HL-60 (cell line): ENCODE data around the gene TAPBPL.
"Not testable (repeated sequence)": the region's sequence is repeated elsewhere in the genome, so short reads cannot be mapped to it uniquely, and the experiment has no call there.

Experiments
- DNase-seq, 2 experiments: peaks; one replicate each; pipeline ENCODE4 v3.0.0-alpha.2; 2010 to 2020; ENCODE audit warnings: low read depth in 1 of 2, low spot score in 1 of 2
- H3K27ac ChIP-seq: fragments of 250-450 bp; sonication (Bioruptor Pico); replicated peaks from 2 replicates; pipeline ENCODE4 v1.5.1; 2020; ENCODE audit warnings: mild to moderate bottlenecking, moderate library complexity
- H3K27me3 ChIP-seq: fragments of 250-450 bp; sonication (Bioruptor Pico); 2 replicates; pipeline ENCODE4 v1.5.1; 2021; ENCODE audit warnings: mild to moderate bottlenecking, moderate library complexity; ENCODE audit not compliant: insufficient read depth, poor library complexity, severe bottlenecking
- H3K4me3 ChIP-seq: replicated peaks from 2 replicates; pipeline ENCODE4 v1.5.1; 2011; ENCODE audit warnings: mild to moderate bottlenecking, control low read depth, low read length; ENCODE audit not compliant: insufficient read depth
- CTCF ChIP-seq: IDR thresholded peaks from one replicate; pipeline ENCODE4 v1.5.1; 2011; ENCODE audit warnings: low read length, control low read depth, inconsistent platforms; ENCODE audit not compliant: insufficient read depth
- GABPA ChIP-seq: IDR thresholded peaks from 2 replicates; pipeline ENCODE4 v1.6.1; 2012; ENCODE audit warnings: low read depth
- POLR2AphosphoS5 ChIP-seq: IDR thresholded peaks from 2 replicates; pipeline ENCODE4 v1.6.1; 2012; ENCODE audit warnings: low read depth
- REST ChIP-seq: IDR thresholded peaks from 2 replicates; pipeline ENCODE4 v1.6.1; 2012; ENCODE audit warnings: low read depth; ENCODE audit not compliant: insufficient replicate concordance
- SPI1 ChIP-seq: IDR thresholded peaks from 2 replicates; pipeline ENCODE4 v1.6.1; 2012; ENCODE audit warnings: low read depth, mild to moderate bottlenecking, borderline replicate concordance

Gene TAPBPL

DNA sequence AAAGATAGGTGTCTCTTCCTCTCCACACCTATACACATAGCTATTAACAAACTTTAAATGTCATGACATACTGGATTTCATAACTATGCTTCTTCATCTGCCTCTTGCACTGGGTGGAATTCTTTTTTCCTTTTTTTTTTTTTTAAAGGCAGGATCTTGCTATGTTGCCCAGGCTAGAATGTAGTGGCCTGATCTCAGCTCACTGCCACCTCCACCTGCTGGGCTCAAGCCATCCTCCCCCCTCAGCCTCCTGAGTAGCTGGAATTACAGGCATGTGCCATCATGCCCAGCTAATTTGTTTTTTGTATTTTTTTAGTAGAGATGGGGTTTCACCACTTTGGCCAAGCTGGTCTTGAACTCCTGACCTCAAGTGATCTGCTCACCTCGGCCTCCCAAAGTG, 36.4 kb downstream of the TAPBPL start:
- no peak for DNase-seq
- TF ChIP-seq GABPA (no peak), POLR2AphosphoS5 (no peak), REST (no peak), CTCF (no peak), SPI1 (no peak)
- H3K27me3 ChIP-seq: no peaks in the 10 kb centered on the region
- no peak overlapping the region for H3K27ac ChIP-seq
- no peak overlapping the region for H3K4me3 ChIP-seq

DNA sequence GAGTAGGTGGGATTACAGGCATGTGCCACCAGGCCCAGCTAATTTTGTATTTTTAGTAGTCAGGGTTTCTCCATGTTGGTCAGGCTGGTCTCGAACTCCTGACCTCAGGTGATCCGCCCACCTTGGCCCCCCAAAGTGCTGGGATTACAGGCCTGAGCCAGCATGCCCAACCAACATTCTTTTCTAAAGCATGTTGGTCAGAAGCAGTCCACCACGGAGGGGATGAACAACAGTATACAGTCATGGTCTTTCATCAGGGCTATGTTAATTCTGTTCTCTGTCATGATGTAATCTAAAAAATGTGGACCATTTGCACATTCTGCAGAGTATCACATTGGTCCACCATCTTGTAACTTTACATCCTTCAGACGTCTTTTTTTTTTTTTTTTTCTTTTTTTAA, 37.6 kb downstream of the TAPBPL start:
- TF ChIP-seq REST (no peak), CTCF (no peak)
- Histone ChIP-seq H3K27me3 (no peaks in the 10 kb centered on the region), H3K4me3 (no peak overlapping the region), H3K27ac (no peak overlapping the region)
- DNase-seq: no peak

DNA sequence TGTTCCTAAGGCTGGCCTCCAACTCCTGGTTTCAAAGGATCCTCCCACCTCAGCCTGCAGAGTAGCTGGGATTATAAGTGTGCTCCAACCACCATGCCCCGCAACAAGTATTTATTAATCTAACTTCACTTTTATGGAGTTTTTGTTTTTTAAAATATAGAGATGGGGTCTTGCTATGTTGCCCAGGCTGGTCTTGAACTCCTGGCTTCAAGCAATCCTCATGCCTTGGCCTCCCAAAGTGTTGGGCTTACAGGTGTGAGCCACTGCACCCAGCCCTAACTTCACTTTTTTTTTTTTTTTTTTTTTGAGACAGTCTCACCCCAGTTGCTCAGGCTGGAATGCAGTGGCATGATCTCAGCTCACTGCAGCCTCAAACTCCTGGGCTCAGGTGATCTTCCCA, 38.8 kb downstream of the TAPBPL start:
- not testable (repeated sequence) for DNase-seq

DNA sequence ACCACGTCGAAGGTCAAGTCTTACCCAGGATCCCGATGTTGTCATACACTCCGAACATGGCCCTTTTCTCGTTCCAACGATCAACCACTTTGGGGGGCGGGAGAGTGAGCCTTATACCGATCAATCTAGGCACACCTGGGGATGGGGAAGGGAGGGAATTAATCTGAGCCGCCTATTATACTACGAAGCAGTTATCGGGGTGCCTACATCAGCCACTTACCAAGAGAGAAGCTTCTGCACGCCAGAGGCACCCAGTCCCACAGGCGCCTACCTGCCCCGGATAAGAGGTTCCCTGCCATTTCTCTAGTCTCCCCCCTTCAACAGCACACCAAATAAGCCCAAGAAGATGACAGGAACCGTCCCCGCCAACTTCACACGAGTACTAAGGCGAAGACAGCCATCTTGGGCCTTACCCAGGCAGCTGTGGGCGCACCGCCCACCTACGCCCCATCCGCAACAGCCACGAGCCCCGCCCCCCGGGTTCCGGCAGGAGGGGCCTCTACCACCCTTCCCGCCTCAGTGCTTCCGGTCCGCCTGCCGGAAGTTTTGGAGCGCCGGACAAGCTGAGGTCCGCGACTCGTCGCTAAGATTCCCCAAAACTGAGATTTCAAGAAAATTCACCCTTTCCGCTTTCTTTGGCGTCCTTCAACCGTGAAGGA, 41.1 kb downstream of the TAPBPL start, which contains the start of gene MRPL51:
MRPL51 (minus strand) TSS at position 425 of the 659 bp plus-strand sequence; CDS start at position 299, 126 bp downstream.
- TF ChIP-seq SPI1 (no peak), GABPA (peak; percentile 98), CTCF (no peak), REST (no peak), POLR2AphosphoS5 (peak; percentile 82)
- no peaks in the 10 kb centered on the region for H3K27me3 ChIP-seq
- peak within 1 kb of the TSS; percentile 92 for H3K27ac ChIP-seq
- H3K4me3 ChIP-seq: peak within 1 kb of the TSS; percentile 93
- DNase-seq: peak; percentile 87 to 97

More for the DNA sequence above, 38.8 kb downstream of the TAPBPL start:
- H3K27me3 ChIP-seq, H3K27ac ChIP-seq, H3K4me3 ChIP-seq: not testable (repeated sequence)
